Panc1 (cell line): ENCODE data around the gene TRABD2A. TPM values are rescaled to one million over a fixed set of nuclear protein-coding genes. Genes with fewer than 3 reads are reported as not detected.

Source experiments
- ATAC-seq: fragments of 200-7000 bp; cut with Tn5 transposase; 2 replicates; pipeline ENCODE4 v1.9.1; 2020; ENCODE audit warnings: mild to moderate bottlenecking, moderate library complexity
- BruUV-seq: library from RNA; stranded (reverse); fragments of 400-500 nt; replicated peaks from 2 replicates; lab custom pipeline; 2021; lab: Mats Ljungman, UMichigan
- CTCF ChIA-PET: fragments of 300-600 bp; sonication (Branson Sonifier 250); formaldehyde crosslinking; loops from one replicate; lab custom pipeline; 2022; ENCODE audit warnings: antibody characterized with exemption; lab: Charles Lee
- POLR2A ChIA-PET: fragments of 300-600 bp; sonication (Branson Sonifier 250); formaldehyde crosslinking; loops from one replicate; lab custom pipeline; 2022; ENCODE audit warnings: antibody characterized with exemption; lab: Charles Lee
- DNase-seq: peaks from one replicate; pipeline ENCODE4 v3.0.0-alpha.2; 2010; ENCODE audit warnings: low read depth, low spot score
- H3K27ac ChIP-seq: 2 replicates; pipeline ENCODE4 v1.5.1; 2011; ENCODE audit warnings: mild to moderate bottlenecking, low read length, inconsistent platforms
- H3K27me3 ChIP-seq: fragments of 200-500 bp; sonication (Bioruptor generic); 2 replicates; pipeline ENCODE4 v1.6.0; 2014; ENCODE audit warnings: low read length, inconsistent platforms; ENCODE audit not compliant: control insufficient read depth, insufficient read depth
- H3K36me3 ChIP-seq: fragments of 200-500 bp; sonication (Bioruptor generic); 2 replicates; pipeline ENCODE4 v1.5.1; 2014; ENCODE audit warnings: inconsistent platforms, mild to moderate bottlenecking, low read length, moderate library complexity; ENCODE audit not compliant: control insufficient read depth, insufficient read depth
- H3K4me1 ChIP-seq: 2 replicates; pipeline ENCODE4 v1.5.1; 2011; ENCODE audit warnings: inconsistent platforms, mild to moderate bottlenecking, low read length, moderate library complexity; ENCODE audit not compliant: control insufficient read depth, insufficient read depth
- H3K4me3 ChIP-seq, 2 experiments: 2 replicates each; pipeline ENCODE4 v1.5.1; 2011 to 2012; ENCODE audit warnings: low read depth in 2 of 2, low read length in 2 of 2, mild to moderate bottlenecking in 2 of 2, inconsistent platforms in 1 of 2, moderate library complexity in 1 of 2
- H3K9me3 ChIP-seq: fragments of 200-500 bp; sonication (Bioruptor generic); 2 replicates; pipeline ENCODE4 v1.5.1; 2014; ENCODE audit warnings: low read depth, mild to moderate bottlenecking, inconsistent platforms, low read length, moderate library complexity; ENCODE audit not compliant: control insufficient read depth, insufficient read depth
- POLR2AphosphoS5 ChIP-seq: IDR thresholded peaks from 2 replicates; pipeline ENCODE4 v1.6.1; 2012; ENCODE audit warnings: mild to moderate bottlenecking, low read depth, low read length, moderate library complexity
- REST ChIP-seq, 2 experiments: IDR thresholded peaks; 2 replicates each; pipeline ENCODE4 v1.6.1; 2011 to 2012; ENCODE audit warnings: low read depth in 2 of 2, control low read depth in 1 of 2, low read length in 1 of 2, mild to moderate bottlenecking in 1 of 2, moderate library complexity in 1 of 2; ENCODE audit not compliant: insufficient read depth in 1 of 2
- SIN3A ChIP-seq: IDR thresholded peaks from 2 replicates; pipeline ENCODE4 v1.6.1; 2012; ENCODE audit warnings: low read depth, mild to moderate bottlenecking, low read length, moderate library complexity, borderline replicate concordance; ENCODE audit not compliant: insufficient read depth
- TCF7L2 ChIP-seq: IDR thresholded peaks from 2 replicates; pipeline ENCODE4 v1.6.1; 2011; ENCODE audit warnings: mild to moderate bottlenecking, low read depth, low read length, inconsistent platforms
- in situ Hi-C: cut with HindIII; loops from 2 replicates; pipeline ENCODE4 v1.10.0; 2016; ENCODE audit warnings: low sequenced_read_pairs, low pct_unique_long_range_greater_than_20kb
- intact Hi-C: fragments of 100-400 bp; cut with micrococcal nuclease; formaldehyde crosslinking; loops from one replicate; pipeline ENCODE4 v1.10.0; 2022; ENCODE audit not compliant: unreplicated experiment
- total RNA-seq: library from RNA; stranded (reverse); gene quantifications from one replicate; pipeline ENCODE4 v1.2.1, GENCODE V29; 2021; ENCODE audit not compliant: unreplicated experiment
- TF ChIP-seq, protein P1 (sequence below): fragments of 450-650 bp; IDR thresholded peaks from 2 replicates; pipeline ENCODE4 v1.5.1; 2017; ENCODE audit warnings: mild to moderate bottlenecking

Gene TRABD2A
- total RNA-seq, 1 experiment from 2014 or later, result 1.7 TPM

GRCh38 chr2:84911135-84911678 is 30.3 kb upstream of the TRABD2A start:
- Histone ChIP-seq H3K4me1 (peaks cover 12% of the 10 kb centered on the region), H3K36me3 (no peaks in the 10 kb centered on the region; the same call in 1 of the 2 replicates), H3K27ac (no peak overlapping the region), H3K9me3 (no peaks in the 10 kb centered on the region), H3K27me3 (no peaks in the 10 kb centered on the region), H3K4me3 (no peak overlapping the region)
- in situ Hi-C loops, result no loop called here
- DNase-seq, result no peak
- intact Hi-C loops, result no loop called here
- TF ChIP-seq, protein P1, sequence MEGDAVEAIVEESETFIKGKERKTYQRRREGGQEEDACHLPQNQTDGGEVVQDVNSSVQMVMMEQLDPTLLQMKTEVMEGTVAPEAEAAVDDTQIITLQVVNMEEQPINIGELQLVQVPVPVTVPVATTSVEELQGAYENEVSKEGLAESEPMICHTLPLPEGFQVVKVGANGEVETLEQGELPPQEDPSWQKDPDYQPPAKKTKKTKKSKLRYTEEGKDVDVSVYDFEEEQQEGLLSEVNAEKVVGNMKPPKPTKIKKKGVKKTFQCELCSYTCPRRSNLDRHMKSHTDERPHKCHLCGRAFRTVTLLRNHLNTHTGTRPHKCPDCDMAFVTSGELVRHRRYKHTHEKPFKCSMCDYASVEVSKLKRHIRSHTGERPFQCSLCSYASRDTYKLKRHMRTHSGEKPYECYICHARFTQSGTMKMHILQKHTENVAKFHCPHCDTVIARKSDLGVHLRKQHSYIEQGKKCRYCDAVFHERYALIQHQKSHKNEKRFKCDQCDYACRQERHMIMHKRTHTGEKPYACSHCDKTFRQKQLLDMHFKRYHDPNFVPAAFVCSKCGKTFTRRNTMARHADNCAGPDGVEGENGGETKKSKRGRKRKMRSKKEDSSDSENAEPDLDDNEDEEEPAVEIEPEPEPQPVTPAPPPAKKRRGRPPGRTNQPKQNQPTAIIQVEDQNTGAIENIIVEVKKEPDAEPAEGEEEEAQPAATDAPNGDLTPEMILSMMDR, result no peak
- TF ChIP-seq REST (IDR thresholded peaks at IDR 0.05; ENCODE audit: insufficient read depth in 1 of 2, low read depth in 2 of 2, low read length in 1 of 2) (no peak), POLR2AphosphoS5 (no peak), SIN3A (no peak)
- BruUV-seq, result no TSS peak
- POLR2A ChIA-PET, result interaction anchor here (0.6 kb wide), 1 partner anchor 447 kb away, joined by 3 read pairs; no protein-coding TSS in a partner anchor
- CTCF ChIA-PET, result no interaction called here
- no peak for ATAC-seq

- no peak for DNase-seq
- intact Hi-C loops, result no loop called here
- H3K36me3 ChIP-seq, result no peaks in the 10 kb centered on the region; the same call in 1 of the 2 replicates
- H3K4me3 ChIP-seq, result no peak overlapping the region
- ATAC-seq, result no peak
- no peak overlapping the region for H3K27ac ChIP-seq
- ChIA-PET POLR2A (interaction anchor here (0.9 kb wide), 1 partner anchor 91 kb away, joined by 3 read pairs; no protein-coding TSS in a partner anchor), CTCF (no interaction called here)
- peaks cover 18% of the 10 kb centered on the region for H3K4me1 ChIP-seq
- no TSS peak for BruUV-seq
- H3K9me3 ChIP-seq, result no peaks in the 10 kb centered on the region
- TF ChIP-seq POLR2AphosphoS5, result no peak; the same call in 1 of the 2 replicates
- no peak for TF ChIP-seq SIN3A
- TF ChIP-seq TCF7L2, result no peak
- no peak for TF ChIP-seq REST (IDR thresholded peaks at IDR 0.05; ENCODE audit: insufficient read depth in 1 of 2, low read depth in 2 of 2, low read length in 1 of 2)
- TF ChIP-seq, protein P1, result no peak
- H3K27me3 ChIP-seq, result no peaks in the 10 kb centered on the region
- in situ Hi-C loops, result no loop called here
Measured at GRCh38 chr2:84908948-84909713, 28.2 kb upstream of the TRABD2A start.
